HG03066 (cell line): ENCODE data around the gene GPATCH8.

Experiments used
- ATAC-seq: cut with Tn5 transposase; IDR thresholded peaks from one replicate; pipeline ENCODE4 v1.9.1; 2021; ENCODE audit warnings: low read depth; ENCODE audit not compliant: unreplicated experiment

The GPATCH8 gene

DNA sequence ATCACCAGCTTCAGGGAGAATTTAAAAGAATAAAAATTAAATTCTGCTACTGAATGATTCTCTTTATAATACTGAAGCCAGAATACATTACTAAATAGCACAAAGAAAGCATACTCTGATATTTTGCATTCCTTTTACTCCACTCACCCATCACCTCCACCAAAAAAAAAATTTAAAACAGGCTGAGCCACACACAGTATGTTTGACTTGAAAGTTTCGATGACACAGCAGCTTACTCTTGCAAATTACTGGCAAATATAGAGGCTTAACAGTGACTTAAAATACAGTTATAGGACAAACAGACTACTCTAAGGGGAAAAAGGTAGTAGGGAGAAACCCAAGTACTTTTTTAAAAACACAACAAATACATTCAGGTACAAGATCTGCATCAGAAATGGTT, 39.2 kb downstream of the GPATCH8 start:
- no peak for ATAC-seq

DNA sequence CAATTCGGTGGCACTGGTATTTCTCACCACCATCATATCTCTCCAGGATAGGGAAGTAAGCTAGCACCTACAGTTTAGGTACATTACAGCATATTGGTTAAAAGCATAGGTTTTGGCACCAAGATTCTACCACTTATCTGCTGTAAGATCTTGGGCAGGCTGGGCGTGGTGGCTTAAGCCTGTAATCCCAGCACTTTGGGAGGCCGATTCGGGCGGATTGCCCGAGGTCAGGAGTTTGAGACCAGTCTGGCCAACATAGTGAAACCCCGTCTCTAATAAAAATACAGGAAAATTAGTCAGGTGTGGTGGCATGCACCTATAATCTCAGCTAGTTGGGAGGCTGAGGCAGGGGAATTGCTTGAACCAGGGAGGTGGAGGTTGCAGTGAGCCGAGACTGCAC, 51.4 kb downstream of the GPATCH8 start:
- no peak for ATAC-seq

DNA sequence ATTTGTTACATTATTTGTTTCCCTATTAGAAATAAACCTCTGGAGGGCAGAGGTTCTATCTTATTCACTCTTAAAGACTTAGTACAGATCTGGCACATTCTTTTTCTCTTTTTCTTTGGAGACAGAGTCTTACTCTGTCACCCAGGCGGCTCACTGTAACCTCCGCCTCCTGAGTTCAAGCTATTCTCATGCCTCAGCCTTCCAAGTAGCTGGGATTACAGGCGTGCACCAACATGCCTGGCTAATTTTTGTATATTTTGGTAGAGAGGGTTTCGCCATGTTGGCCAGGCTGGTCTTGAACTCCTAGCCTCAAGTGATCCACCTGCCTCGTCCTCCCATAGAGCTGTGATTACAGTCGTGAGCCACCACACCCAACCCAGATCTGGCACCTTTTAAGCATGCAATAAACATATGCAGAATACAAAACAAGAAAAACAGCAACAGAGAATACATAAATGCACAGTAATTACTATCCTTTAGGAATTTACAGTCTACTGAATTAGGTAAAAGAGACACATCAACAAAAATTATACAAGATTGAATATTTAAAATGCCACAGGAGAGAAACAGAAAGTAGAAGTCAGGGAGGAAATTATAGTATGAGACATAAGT, 52.1 kb downstream of the GPATCH8 start:
- no peak for ATAC-seq

DNA sequence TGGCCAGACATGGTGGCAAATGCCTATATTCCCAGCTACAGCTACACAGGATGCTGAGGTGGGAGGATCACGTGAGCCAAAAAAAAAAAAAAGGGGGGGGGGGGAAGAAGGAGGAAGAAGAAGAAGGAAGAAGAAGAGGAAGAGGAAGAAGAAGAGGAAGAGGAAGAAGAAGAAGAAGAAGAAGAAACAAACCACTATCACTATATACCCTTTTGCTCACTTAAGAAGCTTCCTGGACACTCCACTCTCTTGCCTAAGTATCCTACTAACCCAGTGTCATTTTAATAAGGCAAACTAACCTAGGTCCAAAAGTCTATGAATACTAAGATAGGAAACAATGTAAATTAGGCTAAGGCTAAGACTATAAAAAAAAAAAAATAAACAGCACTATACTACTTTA, 54.8 kb downstream of the GPATCH8 start:
- no peak for ATAC-seq

DNA sequence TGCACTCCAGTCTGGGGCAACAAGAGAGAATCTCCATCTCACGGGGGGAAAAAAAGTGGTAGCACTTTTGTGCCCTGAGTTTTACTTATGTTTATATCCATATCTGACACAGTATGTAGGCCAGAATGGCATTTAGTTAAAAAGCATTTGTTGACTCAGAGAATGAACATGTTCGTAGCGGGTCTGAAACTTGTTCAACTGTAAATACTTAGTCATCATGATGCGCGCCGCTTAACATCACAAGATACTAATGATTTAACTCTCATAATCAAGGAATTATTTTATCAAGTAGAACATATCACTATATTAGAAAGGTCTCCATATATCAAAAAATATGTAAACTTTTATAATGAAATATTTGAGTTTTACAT, 58.5 kb downstream of the GPATCH8 start:
- no peak for ATAC-seq

DNA sequence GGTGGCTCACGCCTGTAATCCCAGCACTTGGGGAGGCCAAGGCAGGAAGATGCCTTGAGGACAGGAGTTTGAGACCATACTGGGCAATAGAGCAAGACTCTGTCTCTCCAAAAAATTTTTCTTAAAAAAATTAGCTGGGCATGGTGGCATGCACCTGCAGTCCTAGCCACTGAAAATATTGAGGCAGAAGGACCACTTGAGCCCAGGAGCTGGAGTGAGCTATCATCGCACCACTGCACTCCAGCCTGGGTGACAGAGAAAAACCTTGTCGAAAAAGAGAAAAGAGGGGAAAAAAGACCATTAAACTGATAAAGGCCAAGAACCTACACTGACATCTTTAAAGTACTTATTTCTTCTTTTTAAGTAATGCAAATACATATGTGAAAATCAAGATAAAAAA, 60.4 kb downstream of the GPATCH8 start:
- no peak for ATAC-seq

DNA sequence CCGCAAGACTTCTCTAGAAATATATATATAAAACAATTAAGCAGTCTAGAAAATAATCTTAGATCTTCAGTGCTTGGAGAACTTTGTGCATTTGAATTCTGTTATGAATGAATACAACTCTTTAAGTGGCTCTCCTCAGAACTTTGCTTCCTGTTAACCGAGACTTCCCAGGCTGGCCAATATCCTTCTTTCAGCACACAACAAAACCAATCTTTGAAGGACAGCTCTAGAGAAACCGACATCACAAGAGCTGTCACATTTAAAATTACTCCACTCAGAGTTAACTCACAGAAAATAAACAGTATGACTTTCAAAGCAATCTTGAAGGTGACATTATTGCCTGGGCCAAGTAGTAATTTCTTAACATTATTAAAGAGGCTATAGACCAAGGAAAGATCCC, 64.0 kb downstream of the GPATCH8 start:
- no peak for ATAC-seq

DNA sequence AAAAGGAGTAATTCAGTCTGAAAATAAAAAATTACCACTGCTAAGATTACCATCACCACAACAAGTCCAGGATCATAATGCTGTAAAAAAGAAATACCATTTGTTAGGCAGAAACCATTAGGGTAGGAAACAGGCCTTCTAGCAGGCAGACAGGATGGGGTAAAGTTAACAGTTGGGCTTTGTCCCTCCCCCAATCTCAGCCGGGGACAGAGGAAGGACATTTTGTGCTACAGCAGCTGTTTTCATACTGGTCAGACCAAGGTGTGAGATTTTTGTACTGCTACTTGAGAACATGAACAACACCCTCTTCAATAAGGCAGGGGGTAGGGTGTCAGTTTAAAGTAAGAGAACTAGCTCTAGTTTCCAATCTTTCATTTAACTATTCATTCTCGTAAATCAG, 64.6 kb downstream of the GPATCH8 start:
- no peak for ATAC-seq

DNA sequence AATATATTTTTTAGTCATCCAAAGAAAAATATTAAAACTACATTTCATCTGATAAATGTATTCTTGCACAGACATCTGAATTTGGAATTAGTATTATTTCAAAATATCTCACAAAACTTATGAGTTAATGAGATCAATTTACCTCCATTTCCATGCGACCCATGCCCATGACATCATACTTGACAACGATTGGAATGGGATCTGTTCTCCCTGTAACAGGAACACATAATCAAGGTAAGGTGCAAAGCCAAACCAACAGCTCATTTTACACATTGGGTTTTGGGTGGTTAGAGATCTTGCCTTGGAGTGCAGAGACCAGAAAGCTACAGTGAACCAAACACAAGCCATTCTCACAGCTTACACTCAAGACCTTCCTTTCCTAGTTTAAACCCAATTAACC, 66.9 kb downstream of the GPATCH8 start:
- ATAC-seq: no peak

DNA sequence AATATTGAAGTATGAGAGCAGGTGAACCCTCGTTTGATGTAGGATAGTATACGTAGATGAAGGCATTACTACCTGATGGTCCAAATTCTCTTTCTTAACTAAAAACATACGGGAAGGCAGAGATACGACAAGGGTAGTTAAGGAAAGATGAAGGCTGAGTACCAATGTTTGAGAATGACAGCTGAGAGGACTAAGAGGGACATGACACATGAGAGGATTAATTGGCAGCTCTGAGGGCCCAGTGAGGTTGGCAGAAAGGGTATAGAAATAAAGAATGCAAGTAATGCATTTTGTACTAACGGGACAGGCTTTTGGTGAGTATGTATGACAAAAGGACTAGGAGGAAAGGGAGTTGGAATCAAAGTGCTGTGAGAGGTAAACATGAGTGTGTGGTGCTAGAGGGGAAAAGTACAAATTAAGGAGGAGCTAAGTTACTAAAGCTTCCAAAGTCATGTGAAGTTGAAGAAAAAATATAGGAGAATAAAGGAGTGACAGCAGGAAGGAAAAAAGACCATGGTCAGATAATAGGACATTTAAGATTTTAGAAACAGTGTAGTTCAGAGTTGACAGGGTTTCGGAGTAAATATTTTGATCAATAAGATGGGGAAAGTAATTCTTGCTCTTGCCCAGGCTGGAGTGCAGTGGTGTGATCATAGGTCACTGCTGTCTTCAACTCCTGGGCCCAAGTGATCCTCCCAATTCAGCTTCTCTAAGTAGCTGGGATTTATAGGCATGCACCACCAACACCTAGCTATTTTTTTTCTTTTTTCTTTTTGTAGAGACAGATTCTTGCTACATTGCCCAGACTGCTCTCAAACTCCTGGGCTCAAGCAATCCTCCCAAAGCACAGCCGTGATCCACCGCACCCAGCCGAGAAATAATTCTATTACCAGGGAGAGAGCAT, 70.7 kb downstream of the GPATCH8 start:
- ATAC-seq: no peak

DNA sequence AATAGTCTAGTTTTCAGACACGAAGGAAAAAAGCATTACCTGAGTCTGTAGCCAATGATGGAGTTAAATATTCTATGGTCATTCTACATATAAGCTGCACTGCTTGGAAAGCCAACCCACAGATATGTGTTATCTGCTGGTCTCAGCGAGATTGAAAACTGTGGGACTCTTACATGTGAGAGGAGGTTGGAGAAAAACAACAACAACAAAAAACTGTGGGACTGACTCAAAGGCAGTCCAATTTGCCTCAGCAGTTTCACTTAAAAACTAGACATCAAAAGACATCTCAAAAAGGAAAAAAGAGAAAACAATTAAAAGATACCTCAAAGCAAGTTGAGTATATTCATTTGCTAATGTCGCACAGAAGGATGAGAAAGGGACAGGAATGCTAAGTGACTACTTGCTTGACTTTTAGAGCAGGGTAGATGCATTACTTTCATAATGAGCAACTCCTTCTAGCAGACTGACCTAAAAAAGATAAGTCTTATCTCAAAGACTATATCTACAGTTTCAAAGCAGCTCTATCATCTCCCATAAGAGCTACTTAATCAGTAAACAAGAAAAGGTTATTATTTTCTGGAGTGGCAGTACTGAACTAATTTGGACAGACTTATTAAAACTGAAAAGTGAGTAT, 78.3 kb downstream of the GPATCH8 start:
- ATAC-seq: no peak

DNA sequence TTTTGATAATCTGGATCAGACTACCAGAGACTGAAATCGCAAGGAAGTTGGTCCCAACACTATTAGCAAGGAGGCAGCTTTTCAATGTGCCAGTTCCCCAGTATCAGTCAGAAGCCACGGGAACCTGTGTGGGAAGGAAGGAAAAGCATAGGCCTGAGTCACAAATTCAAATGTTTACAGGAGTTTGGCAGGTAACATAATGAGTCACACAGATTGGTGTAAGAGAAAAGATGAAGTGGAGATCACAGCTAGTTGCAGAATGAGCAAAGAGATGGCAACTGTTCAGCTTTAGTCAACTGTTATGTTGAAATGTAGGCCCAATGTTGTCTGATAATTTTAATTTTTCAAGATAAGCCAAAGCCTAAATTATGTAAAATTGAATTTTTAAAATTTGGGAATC, 85.7 kb downstream of the GPATCH8 start:
- ATAC-seq: no peak

DNA sequence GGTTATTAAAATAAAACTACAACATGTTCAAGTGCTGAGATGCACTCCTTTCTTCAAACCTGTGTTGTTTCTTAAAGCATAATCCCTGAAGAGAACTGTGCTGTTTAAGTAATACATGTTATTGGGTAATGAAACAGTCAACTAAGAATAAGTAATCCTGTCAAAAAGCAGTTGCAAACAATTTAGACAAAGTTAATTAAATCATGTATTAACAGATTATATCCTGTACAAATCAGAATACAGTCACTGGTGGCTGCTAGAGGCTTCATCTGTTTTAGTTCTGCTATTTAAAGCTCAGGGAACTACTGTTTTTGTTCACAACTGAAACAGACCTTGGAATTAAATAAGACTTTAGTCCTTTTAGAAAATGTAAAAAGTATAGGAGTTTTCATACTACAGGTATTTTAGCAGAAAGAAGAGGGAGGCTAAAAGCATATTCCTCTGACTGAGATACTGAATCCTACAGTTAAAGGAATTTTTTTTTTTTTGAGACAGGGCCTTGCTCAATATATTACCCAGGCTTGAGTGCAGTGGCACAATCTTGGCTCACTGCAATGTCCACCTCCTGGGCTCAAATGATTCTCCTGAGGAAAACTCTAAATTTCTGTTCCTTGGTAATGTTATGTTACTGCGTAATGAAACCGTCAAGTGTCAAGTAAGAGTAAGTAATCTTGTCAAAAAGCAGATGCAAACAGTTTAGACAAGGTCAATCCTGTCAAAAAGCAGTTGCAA, 86.5 kb downstream of the GPATCH8 start:
- ATAC-seq: no peak

DNA sequence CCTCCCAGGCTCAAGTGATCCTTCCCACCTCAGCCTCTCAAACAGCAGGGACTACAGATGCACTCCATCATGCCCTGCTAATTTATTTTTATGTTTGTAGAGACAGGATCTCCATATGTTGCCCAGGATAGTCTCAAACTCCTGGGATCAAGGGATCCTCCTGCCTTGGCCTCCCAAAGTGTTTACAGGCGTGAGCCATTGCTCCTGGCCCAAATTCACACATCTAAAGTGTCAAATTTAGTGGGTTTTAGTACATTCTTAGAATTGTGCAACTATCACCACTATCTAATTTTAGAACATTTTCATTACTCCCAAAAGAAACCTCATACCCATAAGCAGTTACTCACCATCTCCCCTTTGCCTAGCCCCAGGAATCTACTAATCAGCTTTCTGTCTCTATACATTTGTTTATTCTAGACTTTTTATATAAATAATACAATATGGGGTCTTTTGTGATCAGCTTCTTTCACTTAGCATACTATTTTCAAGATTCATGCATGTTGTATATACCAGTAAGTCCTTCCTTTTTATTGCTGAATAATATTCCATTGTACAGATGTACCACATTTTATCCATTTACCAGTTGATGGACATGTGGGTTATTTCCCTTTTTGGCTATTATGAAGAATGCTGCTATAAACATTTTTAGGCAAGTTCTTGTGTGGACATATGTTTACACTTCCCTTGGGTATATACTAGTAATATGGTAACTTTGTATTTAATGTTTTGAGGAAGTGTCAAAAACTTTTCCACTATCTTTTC, 88.6 kb downstream of the GPATCH8 start:
- ATAC-seq: no peak

DNA sequence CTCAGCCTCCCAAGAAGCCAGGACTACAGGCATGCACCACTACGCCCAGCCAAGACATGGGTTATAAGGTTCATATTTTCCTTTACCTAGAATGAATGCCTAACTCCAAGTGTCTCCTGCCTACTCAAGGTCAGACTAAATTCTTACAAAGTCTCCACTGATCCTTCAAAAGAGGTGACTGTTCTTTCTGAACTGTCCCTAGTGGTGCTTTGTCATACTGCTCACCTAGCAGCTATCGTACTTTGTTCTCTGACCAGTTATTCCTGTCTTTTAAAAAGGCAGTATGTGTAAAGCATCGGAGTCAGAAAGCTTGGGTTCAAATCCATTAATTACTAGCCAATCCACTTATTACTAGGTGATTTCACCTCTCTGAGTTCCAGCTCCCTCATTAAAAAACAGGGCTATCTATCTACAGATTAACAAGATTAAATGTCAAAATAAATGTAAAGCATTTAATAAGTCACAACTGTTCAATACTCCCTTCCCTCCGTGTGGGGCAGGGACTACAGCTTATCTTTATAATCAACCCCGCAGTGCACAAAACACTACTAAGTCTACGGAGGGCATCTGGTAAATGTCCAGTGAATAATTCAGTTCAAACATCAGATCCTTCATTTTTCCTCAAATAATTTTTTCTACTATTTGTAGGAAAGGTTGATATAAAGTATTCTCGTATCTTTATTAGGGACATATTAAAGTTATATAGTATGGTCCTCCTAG, 93.7 kb downstream of the GPATCH8 start:
- ATAC-seq: no peak

DNA sequence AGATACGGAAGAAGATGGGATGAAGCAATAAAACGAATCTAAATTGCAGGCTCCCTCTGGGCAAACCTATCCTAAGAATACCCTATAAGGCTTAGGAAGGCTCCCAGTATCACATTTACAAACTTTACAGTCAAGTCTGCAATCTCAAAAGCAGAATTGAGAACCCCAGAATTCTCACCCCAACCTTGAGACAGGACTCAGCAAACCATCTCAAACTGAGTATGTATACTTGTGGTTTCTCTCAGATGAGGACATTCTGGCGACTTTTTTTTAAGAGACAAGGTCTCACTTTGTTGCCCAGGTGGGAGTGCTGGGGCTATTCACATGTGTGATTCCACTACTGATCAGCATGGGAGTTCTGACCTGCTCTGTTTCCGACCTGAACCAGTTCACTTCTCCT, 94.4 kb downstream of the GPATCH8 start:
- no peak for ATAC-seq

DNA sequence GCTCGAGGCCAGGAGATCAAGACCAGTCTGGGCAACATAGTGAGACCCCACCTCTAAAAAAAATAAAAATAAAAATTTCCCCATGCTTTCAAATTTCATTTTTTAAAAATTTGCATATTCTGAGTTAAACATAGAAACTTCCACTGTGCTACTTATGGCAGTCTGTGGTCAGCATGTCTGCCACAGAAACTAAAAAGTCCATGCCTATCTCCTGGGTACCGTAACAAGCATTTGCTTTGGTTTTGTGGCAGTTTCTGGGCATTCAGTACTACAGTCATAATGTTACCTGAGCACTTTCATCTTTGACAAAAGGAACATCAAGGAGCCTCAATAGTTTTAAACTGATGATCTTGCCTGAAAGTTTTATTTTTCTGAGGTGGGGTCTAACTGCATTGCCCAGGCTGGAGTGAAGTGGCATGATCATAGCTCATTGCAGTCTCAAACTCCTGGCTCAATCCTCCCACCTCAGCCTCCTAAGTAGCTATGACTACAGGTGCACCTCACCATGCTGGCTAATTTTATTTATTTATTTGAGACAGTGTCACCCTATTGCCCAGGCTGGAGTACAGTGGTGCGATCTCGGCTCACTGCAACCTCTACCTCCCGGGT, 100.5 kb downstream of the GPATCH8 start:
- ATAC-seq: peak; percentile 73

DNA sequence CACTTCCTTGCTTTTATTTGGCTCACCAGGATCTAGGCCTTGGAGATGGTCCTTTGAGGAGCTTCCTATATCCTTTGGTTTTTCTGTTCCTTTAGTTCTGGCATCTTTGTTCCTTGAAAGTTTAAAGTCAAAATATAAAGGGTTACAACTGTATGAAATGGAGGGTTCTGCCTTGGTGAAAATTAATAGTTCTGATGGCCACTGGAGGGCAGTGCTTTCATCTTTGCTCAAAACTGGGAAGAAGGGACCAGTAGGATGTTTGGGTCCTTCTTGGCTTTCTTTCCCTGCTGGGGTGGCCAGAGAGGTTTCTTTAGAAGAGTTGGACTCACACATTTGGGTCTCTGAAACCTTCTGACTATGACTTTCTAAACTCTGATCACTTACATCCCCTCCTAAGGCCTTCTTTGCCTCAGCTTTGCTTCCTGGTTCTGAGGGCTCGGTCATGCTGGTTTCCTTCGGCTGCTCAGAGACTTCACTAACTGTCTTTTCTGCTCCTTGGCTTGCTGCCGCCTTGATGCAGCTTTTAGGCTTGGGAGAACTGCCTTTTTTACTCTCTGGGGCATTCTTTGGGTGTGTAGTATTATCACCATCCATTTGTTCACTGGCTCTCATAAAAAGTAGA, 102.9 kb downstream of the GPATCH8 start:
- ATAC-seq: no peak
